Measurements from ENCODE around the gene UPK1A.

Gene UPK1A

GRCh38 chr19:35693422-35693821 lies 27.1 kb downstream of the UPK1A start:
- no peak for DNase-seq (ENCODE audit: low spot score)

- DNase-seq (ENCODE audit: low spot score), result peak; percentile 92
Observed at GRCh38 chr19:35693835-35694599, 27.7 kb downstream of the UPK1A start.

GRCh38 chr19:35695895-35696422 lies 29.6 kb downstream of the UPK1A start:
- no peak for DNase-seq (ENCODE audit: low spot score)

- DNase-seq (ENCODE audit: low spot score), result peak; percentile 89
Observed at GRCh38 chr19:35696835-35697234, 30.5 kb downstream of the UPK1A start.

- peak; percentile 100 for DNase-seq (ENCODE audit: low spot score)
Observed at GRCh38 chr19:35702223-35703012, 36.1 kb downstream of the UPK1A start.

DNA sequence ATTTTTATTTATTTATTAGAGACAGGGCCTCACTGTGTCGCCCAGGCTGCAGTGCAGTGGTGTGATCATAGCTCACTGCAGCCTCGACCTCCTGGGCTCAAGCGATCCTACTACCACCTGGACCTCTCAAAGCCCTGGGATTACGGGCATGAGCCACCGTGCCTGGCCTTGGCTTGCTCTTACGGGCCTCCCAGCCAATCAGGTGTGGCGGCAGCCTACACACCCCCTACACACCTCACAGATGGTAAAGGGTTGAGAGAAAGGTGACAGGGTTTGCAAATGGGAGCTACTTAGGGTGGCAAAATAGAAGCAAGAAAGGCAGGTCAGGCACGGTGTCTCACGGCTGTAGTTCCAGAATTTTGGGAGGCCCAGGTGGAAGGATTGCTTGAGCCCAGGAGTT lies 37.0 kb downstream of the UPK1A start:
- DNase-seq (ENCODE audit: low spot score), result no peak

GRCh38 chr19:35704218-35704617 lies 37.9 kb downstream of the UPK1A start, which contains the start of gene ZBTB32:
Gene ZBTB32, plus strand, starts transcription at chr19:35704558. Its CDS starts 10,069 bp downstream, at chr19:35714627.
- no peak for DNase-seq (ENCODE audit: low spot score)

- DNase-seq (ENCODE audit: low spot score), result no peak
Observed at GRCh38 chr19:35708391-35708790, 42.1 kb downstream of the UPK1A start.

DNA sequence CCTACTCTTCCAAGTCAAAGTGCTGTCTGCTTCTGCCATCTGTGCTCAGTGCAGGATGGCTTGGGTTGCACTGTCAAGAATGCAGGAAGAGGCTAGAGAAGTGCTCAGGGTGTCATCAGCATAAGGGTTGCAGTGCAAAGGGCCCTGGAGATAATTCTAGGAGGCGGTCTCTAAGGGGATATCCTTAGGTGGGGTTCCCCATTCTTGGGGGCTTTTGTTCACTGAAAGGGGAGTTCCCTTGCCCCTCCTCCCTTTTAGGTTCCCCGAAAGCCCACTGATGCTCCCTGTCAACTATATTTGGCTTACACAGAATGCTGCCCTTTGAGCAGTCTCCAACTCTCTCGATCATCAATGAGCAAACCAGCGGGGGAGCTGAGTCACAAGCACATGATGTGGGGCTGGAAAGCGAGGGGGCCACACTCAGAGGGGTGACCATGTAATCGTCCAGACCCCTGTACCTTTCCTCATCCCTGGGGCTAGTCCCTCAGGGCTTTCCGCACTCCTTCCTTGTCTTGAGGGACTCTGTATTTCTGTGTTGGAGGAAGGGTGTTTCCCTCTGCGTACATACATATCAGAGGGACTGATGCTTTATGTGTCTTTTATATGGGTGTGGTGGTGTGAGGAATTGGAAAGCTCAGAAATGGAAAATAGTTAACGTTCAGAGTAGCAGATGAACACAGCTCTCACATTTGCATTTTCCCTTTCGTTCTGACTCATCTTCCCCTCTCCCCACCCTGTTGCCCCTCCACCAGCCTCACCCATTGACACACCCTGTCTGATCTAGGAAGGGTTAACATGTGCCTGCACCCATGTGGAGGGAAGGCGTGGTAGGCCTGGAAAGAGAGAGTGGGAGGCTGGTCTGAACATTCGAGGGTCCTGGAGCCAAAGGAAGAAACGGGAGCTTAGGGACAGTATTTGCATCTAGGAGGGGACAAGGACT lies 44.7 kb downstream of the UPK1A start:
- DNase-seq (ENCODE audit: low spot score), result peak; percentile 36

- DNase-seq (ENCODE audit: low spot score), result no peak
Observed at GRCh38 chr19:35712567-35713505, 46.5 kb downstream of the UPK1A start.

GRCh38 chr19:35713506-35713850 lies 47.2 kb downstream of the UPK1A start:
- DNase-seq (ENCODE audit: low spot score), result no peak

GRCh38 chr19:35713904-35714495 lies 47.7 kb downstream of the UPK1A start:
- DNase-seq (ENCODE audit: low spot score), result no peak

GRCh38 chr19:35714601-35715354 lies 48.5 kb downstream of the UPK1A start:
- no peak for DNase-seq (ENCODE audit: low spot score)

DNA sequence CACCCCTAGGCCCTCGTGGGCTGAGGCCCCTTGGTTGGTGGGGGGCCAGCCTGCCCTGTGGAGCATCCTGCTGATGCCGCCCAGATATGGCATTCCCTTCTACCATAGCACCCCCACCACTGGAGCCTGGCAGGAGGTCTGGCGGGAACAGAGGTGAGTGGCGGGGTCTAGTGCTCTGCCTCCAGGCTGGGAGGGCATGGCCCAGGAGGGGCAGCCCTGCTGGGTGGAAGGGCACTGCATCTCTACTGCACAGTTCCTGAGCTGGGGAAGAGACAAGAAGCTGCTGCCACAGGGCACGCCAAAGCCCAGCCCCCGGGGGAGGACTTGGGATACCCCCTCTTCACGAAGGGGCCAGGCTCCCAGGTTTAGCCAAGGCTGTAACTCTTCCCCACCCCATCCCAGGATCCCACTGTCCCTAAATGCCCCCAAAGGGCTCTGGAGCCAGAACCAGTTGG lies 49.1 kb downstream of the UPK1A start:
- no peak for DNase-seq (ENCODE audit: low spot score)

DNA sequence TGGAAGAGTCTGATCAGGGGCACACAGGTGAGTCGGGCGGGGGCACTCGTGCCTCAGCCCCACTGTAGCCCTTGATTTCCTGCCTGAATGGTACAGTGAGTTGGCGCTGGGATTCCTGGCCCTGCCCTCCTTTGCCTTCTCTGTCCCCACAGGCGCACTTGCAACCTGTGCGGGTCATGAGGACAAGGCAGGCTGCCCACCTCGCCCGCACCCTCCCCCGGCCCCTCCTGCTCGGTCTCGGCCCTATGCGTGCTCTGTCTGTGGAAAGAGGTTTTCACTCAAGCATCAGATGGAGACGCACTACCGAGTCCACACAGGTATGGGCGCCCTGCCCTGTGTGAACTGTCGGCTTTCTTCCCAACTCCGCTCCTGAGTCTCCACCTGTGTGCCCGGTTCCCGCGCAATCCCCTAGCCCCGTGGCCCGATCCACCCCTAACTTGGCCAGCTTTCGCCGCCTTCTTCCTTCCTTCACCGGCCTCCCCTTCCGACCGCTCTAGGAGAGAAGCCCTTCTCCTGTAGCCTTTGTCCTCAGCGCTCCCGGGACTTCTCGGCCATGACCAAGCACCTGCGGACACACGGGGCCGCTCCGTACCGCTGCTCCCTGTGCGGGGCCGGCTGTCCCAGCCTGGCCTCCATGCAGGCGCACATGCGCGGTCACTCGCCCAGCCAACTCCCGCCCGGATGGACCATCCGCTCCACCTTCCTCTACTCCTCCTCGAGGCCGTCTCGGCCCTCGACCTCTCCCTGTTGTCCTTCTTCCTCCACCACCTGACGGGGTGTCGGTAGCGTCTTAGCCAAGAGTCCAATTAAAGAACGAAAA lies 49.9 kb downstream of the UPK1A start:
- DNase-seq (ENCODE audit: low spot score), result peak; percentile 64

- peak; percentile 99 for DNase-seq (ENCODE audit: low spot score)
Observed at GRCh38 chr19:35716801-35717664, 50.7 kb downstream of the UPK1A start.

DNA sequence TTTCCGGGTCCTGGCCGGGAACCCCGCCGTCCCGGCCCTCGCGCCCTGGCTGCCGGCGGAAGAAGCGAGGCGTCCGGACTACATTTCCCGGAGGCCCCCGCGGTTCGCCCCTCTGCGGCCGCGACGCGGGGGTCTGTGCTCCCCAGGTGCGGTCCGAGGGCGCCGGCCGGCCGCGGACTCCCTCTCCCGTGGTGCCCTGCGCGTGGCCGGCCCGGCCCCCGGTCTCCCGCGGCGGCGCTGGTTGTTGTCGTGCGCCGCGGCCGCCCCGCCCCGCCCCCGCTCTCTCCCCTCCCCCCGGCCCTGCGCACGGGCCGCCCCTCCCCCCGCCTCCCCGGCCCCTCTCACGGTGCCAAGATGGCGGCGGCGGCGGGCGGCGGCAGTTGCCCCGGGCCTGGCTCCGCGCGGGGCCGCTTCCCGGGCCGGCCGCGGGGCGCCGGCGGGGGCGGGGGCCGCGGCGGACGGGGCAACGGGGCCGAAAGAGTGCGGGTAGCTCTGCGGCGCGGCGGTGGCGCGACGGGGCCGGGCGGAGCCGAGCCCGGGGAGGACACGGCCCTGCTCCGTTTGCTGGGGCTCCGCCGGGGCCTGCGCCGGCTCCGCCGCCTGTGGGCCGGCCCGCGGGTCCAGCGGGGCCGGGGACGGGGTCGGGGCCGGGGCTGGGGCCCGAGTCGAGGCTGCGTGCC lies 51.5 kb downstream of the UPK1A start, which contains the start of gene KMT2B:
Gene KMT2B (plus strand): TSS at position 339 of the 680 bp plus-strand sequence. CDS start 16 bp downstream, at position 355.
- peak; percentile 99 for DNase-seq (ENCODE audit: low spot score)

Measured in SW480 (cell line).